ENCODE measurements around the gene GSG1.
A peak's percentile ranks its signal among the peaks of the same experiment; 100 is the strongest.
"Not testable (repeated sequence)": the region's sequence is repeated elsewhere in the genome, so short reads cannot be mapped to it uniquely, and the experiment has no call there.

The GSG1 gene

GRCh38 chr12:13062669-13063068 is 40.8 kb downstream of the GSG1 start:
- DNase-seq (ENCODE audit: low read depth in 1 of 2, low spot score in 1 of 2): no peak

- DNase-seq (ENCODE audit: low read depth in 1 of 2, low spot score in 1 of 2): no peak
These were observed 42.1 kb downstream of the GSG1 start for GRCh38 chr12:13061377-13061776.

- DNase-seq (ENCODE audit: low read depth in 1 of 2, low spot score in 1 of 2): no peak
These were observed 42.9 kb downstream of the GSG1 start for GRCh38 chr12:13060581-13060980.

GRCh38 chr12:13053617-13054016 is 49.9 kb downstream of the GSG1 start:
- DNase-seq (ENCODE audit: low read depth in 1 of 2, low spot score in 1 of 2): not testable (repeated sequence)

GRCh38 chr12:13052421-13052820 is 51.0 kb downstream of the GSG1 start:
- DNase-seq (ENCODE audit: low read depth in 1 of 2, low spot score in 1 of 2): no peak

GRCh38 chr12:13049816-13050215 is 53.7 kb downstream of the GSG1 start:
- no peak for DNase-seq (ENCODE audit: low read depth in 1 of 2, low spot score in 1 of 2)

- no peak for DNase-seq (ENCODE audit: low read depth in 1 of 2, low spot score in 1 of 2)
These were observed 56.5 kb downstream of the GSG1 start for GRCh38 chr12:13046964-13047363.

- DNase-seq (ENCODE audit: low read depth in 1 of 2, low spot score in 1 of 2): no peak
These were observed 57.7 kb downstream of the GSG1 start for GRCh38 chr12:13045816-13046215.

- DNase-seq (ENCODE audit: low read depth in 1 of 2, low spot score in 1 of 2): no peak
These were observed 58.6 kb downstream of the GSG1 start for GRCh38 chr12:13044906-13045299.

GRCh38 chr12:13044002-13044905 is 59.2 kb downstream of the GSG1 start, which contains the start of gene FAM234B:
Gene FAM234B, plus strand, starts transcription at chr12:13044381. Its CDS starts 23 bp downstream, at chr12:13044404.
- DNase-seq (ENCODE audit: low read depth in 1 of 2, low spot score in 1 of 2): peak; percentile 46 to 58

- DNase-seq (ENCODE audit: low read depth in 1 of 2, low spot score in 1 of 2): no peak
These were observed 60.7 kb downstream of the GSG1 start for GRCh38 chr12:13042666-13043230.

GRCh38 chr12:13041224-13041623 is 62.2 kb downstream of the GSG1 start:
- DNase-seq (ENCODE audit: low read depth in 1 of 2, low spot score in 1 of 2): no peak

GRCh38 chr12:13039328-13039956 is 64.0 kb downstream of the GSG1 start:
- DNase-seq (ENCODE audit: low read depth in 1 of 2, low spot score in 1 of 2): no peak

GRCh38 chr12:13038491-13039161 is 64.8 kb downstream of the GSG1 start:
- no peak for DNase-seq (ENCODE audit: low read depth in 1 of 2, low spot score in 1 of 2)

GRCh38 chr12:13036881-13037280 is 66.6 kb downstream of the GSG1 start:
- DNase-seq (ENCODE audit: low read depth in 1 of 2, low spot score in 1 of 2): no peak

GRCh38 chr12:13035335-13035734 is 68.1 kb downstream of the GSG1 start:
- DNase-seq (ENCODE audit: low read depth in 1 of 2, low spot score in 1 of 2): not testable (repeated sequence)
